ENCODE data around the gene FHIT. TPM values are rescaled to one million over a fixed set of nuclear protein-coding genes. Genes with fewer than 3 reads are reported as not detected.

FHIT gene
- total RNA-seq, 1 experiment from 2014 or later: 3.6 TPM

DNA sequence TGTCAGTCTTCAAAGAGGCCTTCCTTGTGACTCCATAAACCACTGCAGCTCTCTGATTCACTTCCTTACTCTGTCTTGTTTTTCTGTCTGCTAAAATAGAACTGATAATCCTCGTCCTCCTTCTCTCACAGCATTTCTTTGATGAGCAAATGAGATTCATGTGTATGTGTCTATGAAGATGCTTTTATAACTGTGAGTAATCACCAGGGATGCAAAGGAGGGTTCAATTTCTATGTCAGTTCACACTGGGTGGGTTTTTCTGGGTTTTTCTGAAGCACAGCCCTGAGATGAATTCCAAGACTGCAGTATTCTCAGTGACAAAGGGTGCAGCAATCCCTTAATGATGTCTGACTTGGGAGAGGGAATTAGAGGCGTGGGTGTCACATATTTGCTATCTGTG lies 1454.8 kb downstream of the FHIT start:
- Histone ChIP-seq H3K4me3 (ENCODE audit: low read length) (no peak overlapping the region), H3K4me2 (ENCODE audit: low read length) (no peak overlapping the region), H3F3A (ENCODE audit: low read length, unreplicated experiment) (no peaks in the 10 kb centered on the region), H3K36me3 (ENCODE audit: low read depth, low read length) (no peaks in the 10 kb centered on the region), H4K20me1 (ENCODE audit: low read length) (no peaks in the 10 kb centered on the region), H3K27me3 (ENCODE audit: low read length) (no peaks in the 10 kb centered on the region), H3K9me3 (ENCODE audit: low read length) (no peaks in the 10 kb centered on the region), H3K79me2 (ENCODE audit: low read length) (no peaks in the 10 kb centered on the region), H3K9me2 (replicated peaks; ENCODE audit: low read length) (no peaks in the 10 kb centered on the region), H3K9ac (ENCODE audit: low read length) (no peak overlapping the region), H3K27ac (ENCODE audit: low read length) (no peak overlapping the region), H2AFZ (ENCODE audit: low read length) (no peak overlapping the region), H3K4me1 (ENCODE audit: insufficient read depth, low read length) (no peaks in the 10 kb centered on the region)
- intact Hi-C loops (cut with micrococcal nuclease): no loop called here
- no peak for DNase-seq
- no peak for ATAC-seq
- ChIA-PET POLR2A (ENCODE audit: unreplicated experiment) (no interaction called here), CTCF (no interaction called here)
- TF ChIP-seq, protein P1, sequence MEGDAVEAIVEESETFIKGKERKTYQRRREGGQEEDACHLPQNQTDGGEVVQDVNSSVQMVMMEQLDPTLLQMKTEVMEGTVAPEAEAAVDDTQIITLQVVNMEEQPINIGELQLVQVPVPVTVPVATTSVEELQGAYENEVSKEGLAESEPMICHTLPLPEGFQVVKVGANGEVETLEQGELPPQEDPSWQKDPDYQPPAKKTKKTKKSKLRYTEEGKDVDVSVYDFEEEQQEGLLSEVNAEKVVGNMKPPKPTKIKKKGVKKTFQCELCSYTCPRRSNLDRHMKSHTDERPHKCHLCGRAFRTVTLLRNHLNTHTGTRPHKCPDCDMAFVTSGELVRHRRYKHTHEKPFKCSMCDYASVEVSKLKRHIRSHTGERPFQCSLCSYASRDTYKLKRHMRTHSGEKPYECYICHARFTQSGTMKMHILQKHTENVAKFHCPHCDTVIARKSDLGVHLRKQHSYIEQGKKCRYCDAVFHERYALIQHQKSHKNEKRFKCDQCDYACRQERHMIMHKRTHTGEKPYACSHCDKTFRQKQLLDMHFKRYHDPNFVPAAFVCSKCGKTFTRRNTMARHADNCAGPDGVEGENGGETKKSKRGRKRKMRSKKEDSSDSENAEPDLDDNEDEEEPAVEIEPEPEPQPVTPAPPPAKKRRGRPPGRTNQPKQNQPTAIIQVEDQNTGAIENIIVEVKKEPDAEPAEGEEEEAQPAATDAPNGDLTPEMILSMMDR (conservative IDR thresholded peaks at IDR 0.05; ENCODE audit: low read depth, low read length): no peak
- TF ChIP-seq EZH2phosphoT487 (IDR thresholded peaks at IDR 0.05; ENCODE audit: borderline replicate concordance, low read length) (no peak), EZH2 (IDR thresholded peaks at IDR 0.05; ENCODE audit: low read length, unreplicated experiment) (no peak)
- no TSS peak for BruUV-seq (replicated peaks)

DNA sequence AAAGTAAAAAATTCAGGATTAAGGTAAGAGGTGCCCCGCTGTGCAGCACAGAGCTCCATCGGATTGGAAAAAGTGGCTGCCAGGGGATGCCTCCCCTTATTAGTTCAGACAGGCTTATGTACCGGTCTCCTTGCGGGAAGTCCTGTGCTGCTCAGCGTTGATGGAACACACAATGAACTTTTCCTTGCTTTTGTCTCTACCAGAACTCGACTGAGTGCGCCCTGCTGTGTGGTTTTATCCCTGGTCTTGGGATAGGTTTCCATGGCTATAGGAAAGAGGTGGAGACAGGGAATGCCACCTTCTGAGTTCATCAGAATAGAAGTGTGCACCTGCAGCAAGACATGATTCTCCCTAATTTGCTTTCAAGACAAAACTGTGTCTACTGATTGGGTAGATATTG lies 1455.5 kb downstream of the FHIT start:
- Histone ChIP-seq H3K9me2 (replicated peaks; ENCODE audit: low read length) (no peaks in the 10 kb centered on the region), H3K9me3 (ENCODE audit: low read length) (no peaks in the 10 kb centered on the region), H3K4me2 (ENCODE audit: low read length) (no peak overlapping the region), H2AFZ (ENCODE audit: low read length) (no peak overlapping the region), H3K4me1 (ENCODE audit: insufficient read depth, low read length) (no peaks in the 10 kb centered on the region), H4K20me1 (ENCODE audit: low read length) (no peaks in the 10 kb centered on the region), H3F3A (ENCODE audit: low read length, unreplicated experiment) (no peaks in the 10 kb centered on the region), H3K36me3 (ENCODE audit: low read depth, low read length) (no peaks in the 10 kb centered on the region), H3K9ac (ENCODE audit: low read length) (no peak overlapping the region), H3K79me2 (ENCODE audit: low read length) (no peaks in the 10 kb centered on the region), H3K27me3 (ENCODE audit: low read length) (no peaks in the 10 kb centered on the region), H3K4me3 (ENCODE audit: low read length) (no peak overlapping the region), H3K27ac (ENCODE audit: low read length) (no peak overlapping the region)
- TF ChIP-seq EZH2 (IDR thresholded peaks at IDR 0.05; ENCODE audit: low read length, unreplicated experiment) (no peak), EZH2phosphoT487 (IDR thresholded peaks at IDR 0.05; ENCODE audit: borderline replicate concordance, low read length) (no peak)
- TF ChIP-seq, protein P1 (conservative IDR thresholded peaks at IDR 0.05; ENCODE audit: low read depth, low read length): no peak
- ChIA-PET CTCF (no interaction called here), POLR2A (ENCODE audit: unreplicated experiment) (no interaction called here)
- intact Hi-C loops (cut with micrococcal nuclease): no loop called here
- no peak for ATAC-seq
- DNase-seq: no peak
- BruUV-seq (replicated peaks): no TSS peak

DNA sequence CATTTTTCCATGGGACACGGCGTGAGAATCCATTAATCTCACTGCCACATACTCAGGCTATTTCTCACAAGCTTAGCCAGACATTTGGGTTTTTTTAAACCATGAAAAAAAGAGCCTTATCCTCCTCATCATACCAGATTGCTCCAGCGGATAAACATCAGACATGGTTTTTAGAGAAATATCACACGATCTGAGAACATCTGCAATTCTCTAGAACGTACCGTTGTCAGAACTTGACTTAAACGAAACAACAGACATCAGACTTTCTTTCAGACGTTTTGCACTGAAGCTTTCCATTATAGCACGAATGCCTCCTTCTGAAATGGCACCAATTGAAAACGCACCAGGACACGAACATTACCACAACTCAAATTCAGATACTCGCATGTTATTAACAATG lies 1457.3 kb downstream of the FHIT start:
- no peaks in the 10 kb centered on the region for H3K79me2 ChIP-seq (ENCODE audit: low read length)
- no peak overlapping the region for H2AFZ ChIP-seq (ENCODE audit: low read length)
- H3K4me1 ChIP-seq (ENCODE audit: insufficient read depth, low read length): no peaks in the 10 kb centered on the region
- no TSS peak for BruUV-seq (replicated peaks)
- no peaks in the 10 kb centered on the region for H3K27me3 ChIP-seq (ENCODE audit: low read length)
- H3F3A ChIP-seq (ENCODE audit: low read length, unreplicated experiment): no peaks in the 10 kb centered on the region
- no peak overlapping the region for H3K4me3 ChIP-seq (ENCODE audit: low read length)
- TF ChIP-seq, protein P1 (conservative IDR thresholded peaks at IDR 0.05; ENCODE audit: low read depth, low read length): no peak
- no peak for TF ChIP-seq EZH2 (IDR thresholded peaks at IDR 0.05; ENCODE audit: low read length, unreplicated experiment)
- no peak for TF ChIP-seq EZH2phosphoT487 (IDR thresholded peaks at IDR 0.05; ENCODE audit: borderline replicate concordance, low read length)
- H3K9me3 ChIP-seq (ENCODE audit: low read length): no peaks in the 10 kb centered on the region
- DNase-seq: no peak
- H4K20me1 ChIP-seq (ENCODE audit: low read length): no peaks in the 10 kb centered on the region
- no peaks in the 10 kb centered on the region for H3K36me3 ChIP-seq (ENCODE audit: low read depth, low read length)
- H3K9me2 ChIP-seq (replicated peaks; ENCODE audit: low read length): no peaks in the 10 kb centered on the region
- no peak for ATAC-seq
- CTCF ChIA-PET: no interaction called here
- no peak overlapping the region for H3K9ac ChIP-seq (ENCODE audit: low read length)
- no peak overlapping the region for H3K27ac ChIP-seq (ENCODE audit: low read length)
- intact Hi-C loops (cut with micrococcal nuclease): no loop called here
- POLR2A ChIA-PET (ENCODE audit: unreplicated experiment): no interaction called here
- no peak overlapping the region for H3K4me2 ChIP-seq (ENCODE audit: low read length)

Measured in PC-3 (cell line).